HCT116 (cell line): ENCODE measurements around the gene ATG4D. TPM values are rescaled to one million over a fixed set of nuclear protein-coding genes. Genes with fewer than 3 reads are reported as not detected.

Experiments used
- ATAC-seq: fragments of 200-7000 bp; cut with Tn5 transposase; 2 replicates; pipeline ENCODE4 v1.9.1; 2020; ENCODE audit warnings: mild to moderate bottlenecking, moderate library complexity
- BruUV-seq: library from RNA; stranded (reverse); fragments of 400-500 nt; replicated peaks from 2 replicates; lab custom pipeline; 2021; lab: Mats Ljungman, UMichigan
- CTCF ChIA-PET: fragments of 300-600 bp; sonication (Branson Sonifier 250); formaldehyde crosslinking; loops from one replicate; lab custom pipeline; 2021; ENCODE audit warnings: antibody characterized with exemption; lab: Charles Lee
- POLR2A ChIA-PET: fragments of 300-600, 350-600 bp; sonication (Branson Sonifier 250); formaldehyde crosslinking; loops from one replicate; lab custom pipeline; 2021; ENCODE audit warnings: antibody characterized with exemption; lab: Charles Lee
- RAD21 ChIA-PET, 2 experiments: fragments of 300-600 bp; sonication (Branson Sonifier 250); formaldehyde crosslinking; loops; one replicate each; lab custom pipeline; 2023; ENCODE audit warnings: low total read pairs in 2 of 2; ENCODE audit not compliant: uncharacterized antibody in 2 of 2, unreplicated experiment in 2 of 2, low non-redundant PET in 1 of 2; lab: Charles Lee
- DNase-seq: peaks from one replicate; pipeline ENCODE4 v3.0.0-alpha.2; 2010; ENCODE audit warnings: low read depth, low spot score
- H2AFZ ChIP-seq: fragments of 200-600 bp; shearing (Covaris generic), sonication (generic); 2 replicates; pipeline ENCODE4 v1.6.1; 2017; ENCODE audit warnings: low read depth, mixed run types, mixed read lengths, antibody characterized with exemption, low read length; ENCODE audit not compliant: poor library complexity, severe bottlenecking
- H3K27ac ChIP-seq: 2 replicates; pipeline ENCODE4 v1.5.1; 2012; ENCODE audit warnings: low read depth, low read length
- H3K27me3 ChIP-seq: fragments of 200-600 bp; sonication (generic); 2 replicates; pipeline ENCODE4 v1.6.1; 2016; ENCODE audit warnings: mixed run types, low read length, mixed read lengths; ENCODE audit not compliant: insufficient read depth
- H3K36me3 ChIP-seq, 2 experiments: fragments of 200-500 bp in 1 of 2; fragments of 200-600 bp in 1 of 2; sonication (Bioruptor generic) in 1 of 2; sonication (generic) in 1 of 2; 2 replicates each; pipeline versions ENCODE4 v1.5.1 to v1.6.1; 2014 to 2016; ENCODE audit warnings: low read length in 2 of 2, inconsistent platforms in 1 of 2, mixed read lengths in 1 of 2, mixed run types in 1 of 2; ENCODE audit not compliant: insufficient read depth in 2 of 2, control insufficient read depth in 1 of 2
- H3K4me1 ChIP-seq, 2 experiments: fragments of 200-600 bp in 1 of 2; sonication (generic) in 1 of 2; 2 replicates each; pipeline versions ENCODE4 v1.5.1 to v1.6.1; 2012 to 2017; ENCODE audit warnings: low read length in 2 of 2, inconsistent platforms in 1 of 2, mild to moderate bottlenecking in 1 of 2, mixed read lengths in 1 of 2, mixed run types in 1 of 2, moderate library complexity in 1 of 2; ENCODE audit not compliant: insufficient read depth in 2 of 2, control insufficient read depth in 1 of 2
- H3K4me2 ChIP-seq: fragments of 200-600 bp; sonication (generic); 2 replicates; pipeline ENCODE4 v1.6.1; 2017; ENCODE audit warnings: mixed run types, low read length, mixed read lengths
- H3K4me3 ChIP-seq, 2 experiments: fragments of 200-600 bp in 1 of 2; sonication (generic) in 1 of 2; replicated peaks in 1 of 2; 2 replicates each; pipeline ENCODE4 v1.5.1; 2011 to 2016; ENCODE audit warnings: low read length in 2 of 2, control low read depth in 1 of 2, low read depth in 1 of 2, mild to moderate bottlenecking in 1 of 2, mixed read lengths in 1 of 2, mixed run types in 1 of 2
- H3K79me2 ChIP-seq: fragments of 200-600 bp; sonication (generic); 2 replicates; pipeline ENCODE4 v1.6.1; 2017; ENCODE audit warnings: mild to moderate bottlenecking, mixed run types, low read length, moderate library complexity, mixed read lengths; ENCODE audit not compliant: insufficient read depth
- H3K9ac ChIP-seq: fragments of 200-600 bp; sonication (generic); 2 replicates; pipeline ENCODE4 v1.6.1; 2016; ENCODE audit warnings: low read length, mixed read lengths
- H3K9me2 ChIP-seq: fragments of 200-600 bp; sonication (generic), shearing (Covaris generic); 2 replicates; pipeline ENCODE4 v1.6.1; 2017; ENCODE audit warnings: mixed run types, mild to moderate bottlenecking, moderate library complexity; ENCODE audit not compliant: insufficient read depth
- H3K9me3 ChIP-seq, 2 experiments: fragments of 200-500 bp in 1 of 2; fragments of 200-600 bp in 1 of 2; sonication (Bioruptor generic) in 1 of 2; sonication (generic) in 1 of 2; 2 replicates each; pipeline ENCODE4 v1.6.1; 2014 to 2017; ENCODE audit warnings: low read length in 2 of 2, mixed read lengths in 2 of 2, inconsistent platforms in 1 of 2, low read depth in 1 of 2, mild to moderate bottlenecking in 1 of 2, mixed run types in 1 of 2, moderate library complexity in 1 of 2; ENCODE audit not compliant: control insufficient read depth in 1 of 2, insufficient read depth in 1 of 2
- H4K20me1 ChIP-seq: fragments of 200-600 bp; sonication (generic), shearing (Covaris generic); 2 replicates; pipeline ENCODE4 v1.6.1; 2017; ENCODE audit warnings: mixed run types, mild to moderate bottlenecking, moderate library complexity; ENCODE audit not compliant: insufficient read depth
- CEBPB ChIP-seq: IDR thresholded peaks from 2 replicates; pipeline ENCODE4 v1.6.1; 2012; ENCODE audit warnings: low read depth
- EGR1 ChIP-seq: IDR thresholded peaks from 2 replicates; pipeline ENCODE4 v1.6.1; 2012; ENCODE audit warnings: low read depth
- ELF1 ChIP-seq: IDR thresholded peaks from 2 replicates; pipeline ENCODE4 v1.6.1; 2012; ENCODE audit warnings: low read depth, borderline replicate concordance
- EZH2phosphoT487 ChIP-seq: fragments of 200-600 bp; IDR thresholded peaks from 2 replicates; pipeline ENCODE4 v1.6.1; 2018; ENCODE audit warnings: antibody characterized with exemption, borderline replicate concordance
- JUND ChIP-seq: IDR thresholded peaks from 2 replicates; pipeline ENCODE4 v1.6.1; 2012
- POLR2AphosphoS5 ChIP-seq: IDR thresholded peaks from 2 replicates; pipeline ENCODE4 v1.6.1; 2011; ENCODE audit warnings: mild to moderate bottlenecking, low read depth, low read length, moderate library complexity
- RAD21 ChIP-seq: IDR thresholded peaks from 2 replicates; pipeline ENCODE4 v1.6.1; 2012; ENCODE audit warnings: low read depth, mild to moderate bottlenecking
- SIN3A ChIP-seq: IDR thresholded peaks from 2 replicates; pipeline ENCODE4 v1.6.1; 2012; ENCODE audit warnings: low read depth
- SP1 ChIP-seq: IDR thresholded peaks from 2 replicates; pipeline ENCODE4 v1.6.1; 2012; ENCODE audit warnings: low read depth
- SRF ChIP-seq: IDR thresholded peaks from 2 replicates; pipeline ENCODE4 v1.6.1; 2012; ENCODE audit warnings: low read depth
- TCF7L2 ChIP-seq: IDR thresholded peaks from 2 replicates; pipeline ENCODE4 v1.7.0; 2011; ENCODE audit warnings: borderline replicate concordance, inconsistent platforms; ENCODE audit not compliant: insufficient read depth, insufficient read length; ENCODE audit errors: extremely low read depth
- YY1 ChIP-seq: IDR thresholded peaks from 2 replicates; pipeline ENCODE4 v1.6.1; 2011; ENCODE audit warnings: low read length, low read depth, moderate library complexity, mild to moderate bottlenecking; ENCODE audit not compliant: insufficient replicate concordance; ENCODE audit errors: extremely low read depth
- ZFX ChIP-seq: fragments of 450-650 bp; IDR thresholded peaks from 2 replicates; pipeline ENCODE4 v1.6.1; 2017
- ZNF274 ChIP-seq: fragments of 200-500 bp; sonication (Bioruptor generic); IDR thresholded peaks from 2 replicates; pipeline ENCODE4 v1.6.1; 2014; ENCODE audit warnings: mild to moderate bottlenecking, low read depth, low read length, inconsistent platforms
- intact Hi-C: fragments of 100-400 bp; cut with micrococcal nuclease; formaldehyde crosslinking; loops from 2 replicates; pipeline ENCODE4 v1.10.0; 2022
- total RNA-seq: library from RNA; stranded (reverse); gene quantifications from one replicate; pipeline ENCODE4 v1.2.1, GENCODE V29; 2021; ENCODE audit not compliant: unreplicated experiment
- TF ChIP-seq, protein P1 (sequence below): IDR thresholded peaks from 2 replicates; pipeline ENCODE4 v1.6.1; 2012

Gene ATG4D
- total RNA-seq, 1 experiment from 2014 or later, result 45.4 TPM

DNA sequence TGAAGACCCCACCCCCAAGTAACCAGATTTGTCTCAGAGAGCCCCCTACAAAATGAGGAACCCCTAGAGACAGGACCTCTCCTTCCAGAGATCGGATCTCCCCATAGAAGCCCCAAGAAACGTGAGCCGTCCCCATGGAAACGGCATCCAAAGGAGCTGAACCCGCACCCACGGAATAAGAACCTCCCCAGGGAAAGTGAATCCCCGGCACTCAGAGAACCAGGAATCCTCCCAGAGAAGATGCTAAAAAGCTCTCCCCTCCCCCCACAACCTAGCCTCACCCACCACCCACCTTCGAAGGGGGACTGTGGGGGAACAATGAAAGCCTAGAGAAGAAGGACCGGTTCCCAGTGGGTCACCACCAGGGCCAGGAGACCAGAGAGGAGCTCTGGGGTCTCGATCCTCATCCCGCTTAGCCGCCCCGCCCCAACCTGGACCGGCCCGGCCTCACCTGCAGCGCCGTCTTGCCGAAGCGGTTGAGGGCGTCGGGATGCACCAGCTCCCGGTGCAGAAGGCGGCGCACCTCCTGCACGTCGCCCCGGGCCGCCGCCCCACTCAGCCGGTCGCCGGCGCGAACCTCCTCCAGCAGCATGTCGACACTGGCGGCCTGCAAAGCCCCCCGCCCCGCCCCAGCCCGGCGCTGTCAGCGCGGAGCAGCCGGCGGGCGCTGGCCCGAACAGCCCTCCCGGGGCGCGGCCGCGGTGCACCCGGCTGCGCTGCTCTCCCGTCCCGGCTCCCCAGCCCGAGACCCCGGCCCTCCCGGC is 24.5 kb downstream of the ATG4D start:
- BruUV-seq, result no TSS peak
- peak overlapping the region; percentile 66 for H3K9ac ChIP-seq
- no peak for DNase-seq
- peaks cover 20% of the 10 kb centered on the region for H3K79me2 ChIP-seq
- TF ChIP-seq JUND (no peak), CEBPB (no peak), EZH2phosphoT487 (no peak)
- TF ChIP-seq, protein P1, sequence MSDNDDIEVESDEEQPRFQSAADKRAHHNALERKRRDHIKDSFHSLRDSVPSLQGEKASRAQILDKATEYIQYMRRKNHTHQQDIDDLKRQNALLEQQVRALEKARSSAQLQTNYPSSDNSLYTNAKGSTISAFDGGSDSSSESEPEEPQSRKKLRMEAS, result no peak
- H4K20me1 ChIP-seq, result no peaks in the 10 kb centered on the region
- ATAC-seq, result peak; percentile 23
- H3K27me3 ChIP-seq, result no peaks in the 10 kb centered on the region
- H3K9me2 ChIP-seq, result no peaks in the 10 kb centered on the region
- 0 out of 4 replicates have a peak, but pooled peaks cover 0 to 5% of the 10 kb centered on the region in 2 experiments for H3K36me3 ChIP-seq
- H3K9me3 ChIP-seq, result no peaks in the 10 kb centered on the region
- peaks cover 31 to 55% of the 10 kb centered on the region in 2 experiments for H3K4me1 ChIP-seq
- peak overlapping the region; percentile 98 for H3K4me2 ChIP-seq
- intact Hi-C loops, result loop anchor here (2.0 to 5.0 kb wide), 4 partner anchors 23 to 166 kb away; partner anchors contain the start of genes CDC37, ILF3 and KEAP1
- ChIA-PET POLR2A (no interaction called here), CTCF (interaction anchor here (1.2 to 2.4 kb wide), 3 partner anchors 13 to 84 kb away, joined by 3 to 7 read pairs (median 5); no protein-coding TSS in a partner anchor), RAD21 (no interaction called here)
- H3K27ac ChIP-seq, result peak overlapping the region; percentile 59
- peak overlapping the region; percentile 67 to 84 for H3K4me3 ChIP-seq
- no peak overlapping the region for H2AFZ ChIP-seq

DNA sequence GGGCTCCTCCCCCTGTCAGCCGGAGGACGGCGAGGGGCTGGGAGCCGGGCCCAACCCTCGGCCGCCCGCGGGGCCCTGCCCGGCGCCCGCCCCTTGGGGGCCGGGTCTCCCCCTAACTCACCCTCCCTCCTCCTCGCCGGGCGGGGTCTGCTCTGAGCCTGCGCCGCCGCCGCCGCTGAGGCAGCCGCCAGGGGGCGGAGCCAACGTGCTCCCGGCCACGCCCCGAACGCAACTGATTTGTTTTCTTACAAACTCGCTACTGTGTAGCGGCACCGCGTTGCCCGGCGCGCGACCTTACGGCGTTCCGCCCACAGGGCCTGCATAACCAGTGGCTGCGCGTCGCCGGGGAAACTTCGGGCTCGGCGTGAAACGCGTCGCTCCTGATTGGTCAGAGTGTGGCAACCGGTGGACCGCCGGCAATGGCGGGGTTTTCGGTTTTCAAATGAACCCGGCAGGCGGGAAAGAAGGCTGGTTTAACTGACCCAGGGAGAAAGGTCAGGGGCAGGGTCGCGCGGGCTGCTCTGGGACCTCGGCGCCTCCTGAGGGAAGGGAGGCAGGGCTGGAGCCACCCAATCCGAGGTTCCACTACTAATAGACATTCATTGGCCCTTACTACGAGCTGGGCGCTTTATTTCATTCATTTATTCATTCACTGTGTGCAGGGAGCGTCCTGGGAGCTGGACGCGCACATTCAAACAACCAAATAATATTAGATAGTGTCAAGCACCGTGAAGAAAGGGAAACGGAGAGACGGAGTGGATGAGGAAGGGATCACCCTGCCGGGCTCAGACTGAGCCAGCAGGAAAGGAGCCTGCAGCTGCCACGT is 25.3 kb downstream of the ATG4D start, which contains the start of gene CDKN2D:
TSS of gene CDKN2D (minus strand) at position 154 of the 826 bp plus-strand sequence. CDS start 326 bp downstream, outside the sequence.
- POLR2A ChIA-PET, result no interaction called here
- H3K4me2 ChIP-seq, result peak within 1 kb of the TSS; percentile 98
- peak; percentile 98 for DNase-seq
- RAD21 ChIA-PET, result no interaction called here
- peaks cover 31 to 55% of the 10 kb centered on the region in 2 experiments for H3K4me1 ChIP-seq
- H3K9me2 ChIP-seq, result no peaks in the 10 kb centered on the region
- H4K20me1 ChIP-seq, result no peaks in the 10 kb centered on the region
- peak within 1 kb of the TSS; percentile 95 for H3K27ac ChIP-seq
- H3K9ac ChIP-seq, result peak within 1 kb of the TSS; percentile 99
- no peak for TF ChIP-seq SRF
- TF ChIP-seq SP1, result peak; percentile 91
- no peak for TF ChIP-seq ZNF274
- no peak for TF ChIP-seq TCF7L2
- peak; percentile 32 for TF ChIP-seq YY1
- TF ChIP-seq ZFX, result peak; percentile 46; the same call in 1 of the 2 replicates
- no peak for TF ChIP-seq ELF1
- TF ChIP-seq, protein P1, result peak; percentile 60
- peak; percentile 96 for TF ChIP-seq SIN3A
- TF ChIP-seq RAD21, result no peak
- TF ChIP-seq POLR2AphosphoS5, result peak; percentile 48
- no peak for TF ChIP-seq EGR1
- H2AFZ ChIP-seq, result no peak within 1 kb of the TSS
- intact Hi-C loops, result loop anchor here (2.0 to 5.0 kb wide), 4 partner anchors 24 to 167 kb away; partner anchors contain the start of genes CDC37, ILF3 and KEAP1
- peak within 1 kb of the TSS; percentile 80 to 84 for H3K4me3 ChIP-seq
- H3K9me3 ChIP-seq, result no peaks in the 10 kb centered on the region
- BruUV-seq, result TSS peak; percentile 98
- peaks cover 16% of the 10 kb centered on the region for H3K79me2 ChIP-seq
- H3K36me3 ChIP-seq, result peaks cover 0 to 5% of the 10 kb centered on the region in 2 experiments; a peak in 1 of 4 replicates
- CTCF ChIA-PET, result interaction anchor here (1.2 to 2.4 kb wide), 4 partner anchors 12 to 130 kb away, joined by 3 to 7 read pairs (median 5); no protein-coding TSS in a partner anchor
- ATAC-seq, result peak; percentile 84
- H3K27me3 ChIP-seq, result no peaks in the 10 kb centered on the region
